Muscle of leg (tissue), 11 donors: ENCODE measurements around the gene WIZ. TPM values are rescaled to one million over a fixed set of nuclear protein-coding genes. Genes with fewer than 3 reads are reported as not detected.
"Not testable (repeated sequence)": the region's sequence is repeated elsewhere in the genome, so short reads cannot be mapped to it uniquely, and the experiment has no call there.

Source experiments
- DNase-seq: peaks from one replicate; pipeline ENCODE4 v3.0.0; 2013
- H3K27ac ChIP-seq: one replicate; pipeline ENCODE4 v1.5.1; 2013; ENCODE audit warnings: mild to moderate bottlenecking, low read length, control low read depth
- H3K27me3 ChIP-seq: one replicate; pipeline ENCODE4 v1.6.1; 2013; ENCODE audit warnings: low read length; ENCODE audit not compliant: control insufficient read depth, insufficient read depth
- H3K36me3 ChIP-seq: one replicate; pipeline ENCODE4 v1.6.1; 2013; ENCODE audit warnings: low read length; ENCODE audit not compliant: control insufficient read depth, insufficient read depth
- H3K4me1 ChIP-seq: one replicate; pipeline ENCODE4 v1.6.1; 2013; ENCODE audit warnings: low read length; ENCODE audit not compliant: control insufficient read depth, insufficient read depth
- H3K4me3 ChIP-seq: one replicate; pipeline ENCODE4 v1.5.1; 2013; ENCODE audit warnings: low read length, control low read depth
- H3K9me3 ChIP-seq: replicated peaks from 2 replicates; pipeline ENCODE4 v1.6.1; 2013; ENCODE audit warnings: low read depth, low read length; ENCODE audit not compliant: control insufficient read depth
- WGBS: methylation state at CpG from one replicate; pipeline ENCODE4 v1.1.5; 2013; ENCODE audit warnings: missing lambda C conversion rate; ENCODE audit not compliant: insufficient coverage; 5-methylcytosine and 5-hydroxymethylcytosine counted together
- polyA plus RNA-seq, 8 donors: library from polyadenylated mRNA; unstranded; fragments of 120-200 nt; gene quantifications; one replicate each; pipeline versions ENCODE4 v1.2.1 to v1.2.3, GENCODE V29; 2013; ENCODE audit warnings: inconsistent platforms in 1 of 8, low replicate concordance in 1 of 8; ENCODE audit not compliant: insufficient read length in 8 of 8, insufficient read depth in 1 of 8
- total RNA-seq: library from RNA; stranded (reverse); fragments of 120-200 nt; gene quantifications from one replicate; pipeline ENCODE4 v1.2.4, GENCODE V29; 2013

Gene WIZ
- total and polyA plus RNA-seq, 9 donors = 6.8 to 38.1 (median 31.7) TPM

GRCh38 chr19:15479391-15480345 lies 29.9 kb upstream of the WIZ start, which contains the start of gene PGLYRP2:
Gene PGLYRP2 (minus strand): TSS chr19:15479501. CDS start chr19:15479371, 130 bp downstream.
- Histone ChIP-seq H3K4me1 (no peaks in the 10 kb centered on the region), H3K27ac (no peak within 1 kb of the TSS), H3K4me3 (no peak within 1 kb of the TSS), H3K9me3 (no peaks in the 10 kb centered on the region), H3K36me3 (no peaks in the 10 kb centered on the region), H3K27me3 (no peaks in the 10 kb centered on the region)
- 63% methylated on average over 11 of the region's 16 CpGs for WGBS
- no peak for DNase-seq

- H3K27ac ChIP-seq = no peak overlapping the region
- H3K4me1 ChIP-seq = no peaks in the 10 kb centered on the region
- WGBS = no CpG with 5 or more reads among the region's 5 CpGs
These were observed 26.6 kb upstream of the WIZ start for GRCh38 chr19:15476325-15476724.

GRCh38 chr19:15475611-15476010 lies 25.9 kb upstream of the WIZ start:
- Histone ChIP-seq H3K9me3 (peaks cover 3% of the 10 kb centered on the region), H3K36me3 (no peaks in the 10 kb centered on the region), H3K4me1 (no peaks in the 10 kb centered on the region), H3K4me3 (no peak overlapping the region), H3K27me3 (peaks cover 12% of the 10 kb centered on the region), H3K27ac (no peak overlapping the region)
- 87% methylated on average over 10 of the region's 10 CpGs for WGBS
- DNase-seq = no peak

More at GRCh38 chr19:15476325-15476724, 26.6 kb upstream of the WIZ start:
- Histone ChIP-seq H3K27me3 (peaks cover 8% of the 10 kb centered on the region), H3K36me3 (no peaks in the 10 kb centered on the region), H3K4me3 (no peak overlapping the region), H3K9me3 (peaks cover 3% of the 10 kb centered on the region)
- DNase-seq = no peak

- no peaks in the 10 kb centered on the region for H3K36me3 ChIP-seq
- no peak for DNase-seq
- no peaks in the 10 kb centered on the region for H3K4me1 ChIP-seq
- H3K27me3 ChIP-seq = peaks cover 17% of the 10 kb centered on the region
- H3K27ac ChIP-seq = no peak overlapping the region
- no peak overlapping the region for H3K4me3 ChIP-seq
- peaks cover 3% of the 10 kb centered on the region for H3K9me3 ChIP-seq
- no CpG with 5 or more reads among the region's 4 CpGs for WGBS
These were observed 25.4 kb upstream of the WIZ start for GRCh38 chr19:15475169-15475568.

GRCh38 chr19:15473821-15474220 lies 24.1 kb upstream of the WIZ start:
- not testable (repeated sequence) for H3K36me3 ChIP-seq, H3K27ac ChIP-seq, H3K9me3 ChIP-seq, DNase-seq, H3K4me3 ChIP-seq, H3K4me1 ChIP-seq
- no CpG with 5 or more reads among the region's 4 CpGs for WGBS
- H3K27me3 ChIP-seq = peaks cover 30% of the 10 kb centered on the region

- Histone ChIP-seq H3K27me3 (peaks cover 40% of the 10 kb centered on the region), H3K27ac (no peak overlapping the region), H3K4me3 (no peak overlapping the region), H3K9me3 (peaks cover 3% of the 10 kb centered on the region), H3K36me3 (no peaks in the 10 kb centered on the region), H3K4me1 (peaks cover 3% of the 10 kb centered on the region)
- 44% methylated on average over 22 of the region's 31 CpGs for WGBS
- no peak for DNase-seq
These were observed 21.9 kb upstream of the WIZ start for GRCh38 chr19:15471639-15472101.

GRCh38 chr19:15469513-15470297 lies 19.9 kb upstream of the WIZ start:
- Histone ChIP-seq H3K27ac (no peak overlapping the region), H3K4me1 (peaks cover 3% of the 10 kb centered on the region), H3K4me3 (peak overlapping the region; percentile 22), H3K9me3 (peaks cover 3% of the 10 kb centered on the region), H3K36me3 (no peaks in the 10 kb centered on the region), H3K27me3 (peaks cover 43% of the 10 kb centered on the region)
- DNase-seq = no peak
- 2% methylated on average over 54 of the region's 65 CpGs for WGBS

GRCh38 chr19:15468675-15469512 lies 19.1 kb upstream of the WIZ start:
- DNase-seq = no peak
- WGBS = 51% methylated on average over 12 of the region's 12 CpGs
- no peaks in the 10 kb centered on the region for H3K36me3 ChIP-seq
- peaks cover 3% of the 10 kb centered on the region for H3K4me1 ChIP-seq
- no peak overlapping the region for H3K27ac ChIP-seq
- peaks cover 50% of the 10 kb centered on the region for H3K27me3 ChIP-seq
- no peak overlapping the region for H3K4me3 ChIP-seq
- H3K9me3 ChIP-seq = peaks cover 3% of the 10 kb centered on the region

- peaks cover 3% of the 10 kb centered on the region for H3K4me1 ChIP-seq
- H3K36me3 ChIP-seq = no peaks in the 10 kb centered on the region
- no peak overlapping the region for H3K4me3 ChIP-seq
- DNase-seq = no peak
- H3K27ac ChIP-seq = no peak overlapping the region
- WGBS = 69% methylated on average over 5 of the region's 6 CpGs
- peaks cover 55% of the 10 kb centered on the region for H3K27me3 ChIP-seq
- peaks cover under 1% of the 10 kb centered on the region for H3K9me3 ChIP-seq
These were observed 18.0 kb upstream of the WIZ start for GRCh38 chr19:15467734-15468214.
